ENCODE measurements around the gene FARP1. TPM values are rescaled to one million over a fixed set of nuclear protein-coding genes. Genes with fewer than 3 reads are reported as not detected.

FARP1 gene
- total and polyA plus RNA-seq, 3 experiments from 2014 or later, result 0.16 to 0.27 (median 0.26) TPM

DNA sequence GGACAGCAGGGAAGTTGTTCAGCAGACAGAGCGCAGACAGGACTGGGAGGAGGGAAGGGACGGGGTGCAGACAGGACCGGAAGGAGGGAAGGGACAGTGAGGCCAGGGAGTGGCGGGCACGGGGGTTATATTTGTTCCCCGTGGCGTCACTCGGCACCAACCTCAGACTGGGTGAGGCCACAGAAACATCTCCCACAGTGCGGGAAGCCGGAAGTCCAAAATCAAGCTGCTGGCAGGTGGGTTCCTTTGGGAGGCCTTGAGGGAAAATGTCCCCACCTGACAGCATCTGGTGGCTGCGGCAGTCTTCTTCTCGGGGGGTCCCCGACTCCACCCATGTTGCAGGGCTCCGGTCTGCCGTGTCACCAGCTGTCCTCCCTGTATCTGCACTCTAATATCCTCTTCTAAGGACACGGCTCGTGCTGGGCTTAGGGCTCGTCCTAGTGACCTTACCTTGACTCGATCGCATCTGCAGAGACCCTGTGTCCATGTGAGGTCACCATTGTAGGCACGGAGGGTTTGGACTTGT lies 301.0 kb downstream of the FARP1 start:
- peaks cover 0 to 1% of the 10 kb centered on the region in 2 donors for H3K27me3 Mint-ChIP-seq
- peak overlapping the region in 1 of 8 donors; percentile 95 for H3K27ac Mint-ChIP-seq
- no peak for DNase-seq
- POLR2A ChIA-PET, result no interaction called here
- CTCF ChIA-PET, result interaction anchor here (3.0 to 5.6 kb wide), 2 partner anchors 208 to 212 kb away, joined by 17 to 151 read pairs; no protein-coding TSS in a partner anchor
- Histone ChIP-seq H3K9me3 (ENCODE audit: low read length) (no peaks in the 10 kb centered on the region), H3K27ac (ENCODE audit: low read depth, low read length) (no peak overlapping the region), H3K27me3 (ENCODE audit: insufficient read depth, low read length, poor library complexity, severe bottlenecking) (no peaks in the 10 kb centered on the region), H3K4me3 (ENCODE audit: low read length) (no peak overlapping the region), H3K36me3 (ENCODE audit: insufficient read depth, low read length) (no peaks in the 10 kb centered on the region), H3K4me1 (ENCODE audit: insufficient read depth, low read length) (peaks cover 11% of the 10 kb centered on the region)
- H3K9me3 Mint-ChIP-seq, result no peaks in the 10 kb centered on the region
- peaks cover 0 to 20% (median 0%) of the 10 kb centered on the region in 3 donors for H3K36me3 Mint-ChIP-seq
- H3K4me1 Mint-ChIP-seq, result peaks cover 10 to 19% (median 13%) of the 10 kb centered on the region in 3 donors
- no peak overlapping the region for H3K4me3 Mint-ChIP-seq

DNA sequence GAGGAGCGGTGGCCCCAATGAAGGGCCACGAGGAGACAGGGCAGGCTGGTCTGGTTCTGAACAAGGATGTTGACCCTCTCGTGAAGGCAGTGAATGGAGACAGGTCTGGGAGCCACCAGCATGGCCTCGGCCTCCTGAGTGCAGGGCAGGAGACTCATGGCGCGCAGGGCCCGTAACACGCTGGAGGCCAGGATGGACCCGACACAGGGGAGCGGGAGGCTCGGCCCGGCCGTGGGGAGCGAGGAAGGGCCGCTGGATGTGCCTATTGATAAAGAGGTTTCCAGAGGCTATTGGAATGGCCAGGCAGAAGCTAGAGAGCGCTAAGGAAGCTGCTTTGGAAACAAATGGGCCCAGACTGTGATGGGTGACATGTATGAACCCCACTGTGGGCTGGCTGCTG lies 301.5 kb downstream of the FARP1 start:
- ChIA-PET CTCF (interaction anchor here (0.6 to 5.6 kb wide), 23 partner anchors 8 to 241 kb away, joined by 3 to 151 read pairs (median 9); no protein-coding TSS in a partner anchor), POLR2A (interaction anchor here (2.0 kb wide), 1 partner anchor 209 kb away, joined by 8 read pairs; no protein-coding TSS in a partner anchor)
- no peaks in the 10 kb centered on the region for H3K9me3 ChIP-seq (ENCODE audit: low read length)
- Mint-ChIP-seq H3K9me3 (no peaks in the 10 kb centered on the region), H3K4me3 (no peak overlapping the region), H3K4me1 (peaks cover 10 to 19% (median 13%) of the 10 kb centered on the region in 3 donors), H3K27ac (peak overlapping the region in 1 of 8 donors; percentile 43), H3K36me3 (peaks cover 0 to 24% (median 0%) of the 10 kb centered on the region in 3 donors), H3K27me3 (peaks cover 0 to 1% of the 10 kb centered on the region in 2 donors)
- no peak for DNase-seq
- H3K27me3 ChIP-seq (ENCODE audit: insufficient read depth, low read length, poor library complexity, severe bottlenecking), result no peaks in the 10 kb centered on the region
- H3K36me3 ChIP-seq (ENCODE audit: insufficient read depth, low read length), result no peaks in the 10 kb centered on the region
- peaks cover 11% of the 10 kb centered on the region for H3K4me1 ChIP-seq (ENCODE audit: insufficient read depth, low read length)
- no peak overlapping the region for H3K27ac ChIP-seq (ENCODE audit: low read depth, low read length)
- no peak overlapping the region for H3K4me3 ChIP-seq (ENCODE audit: low read length)

GRCh38 chr13:98445340-98446233 lies 302.7 kb downstream of the FARP1 start:
- Mint-ChIP-seq H3K27me3 (peaks cover 0 to 1% of the 10 kb centered on the region in 2 donors), H3K4me3 (peak overlapping the region; percentile 15 to 84 (median 73)), H3K36me3 (peaks cover 0 to 31% (median 0%) of the 10 kb centered on the region in 3 donors), H3K27ac (peak overlapping the region; percentile 74 to 91 (median 83)), H3K9me3 (no peaks in the 10 kb centered on the region), H3K4me1 (peaks cover 10 to 23% (median 13%) of the 10 kb centered on the region in 3 donors)
- no peaks in the 10 kb centered on the region for H3K9me3 ChIP-seq (ENCODE audit: low read length)
- H3K36me3 ChIP-seq (ENCODE audit: insufficient read depth, low read length), result no peaks in the 10 kb centered on the region
- peak; percentile 66 to 82 (median 73) for DNase-seq
- ChIA-PET POLR2A (interaction anchor here (2.0 kb wide), 1 partner anchor 208 kb away, joined by 8 read pairs; no protein-coding TSS in a partner anchor), CTCF (interaction anchor here (0.5 to 5.6 kb wide), 59 partner anchors 9 to 532 kb away, joined by 3 to 151 read pairs (median 4); partner anchors contain the start of gene DOCK9)
- H3K27me3 ChIP-seq (ENCODE audit: insufficient read depth, low read length, poor library complexity, severe bottlenecking), result no peaks in the 10 kb centered on the region
- H3K4me1 ChIP-seq (ENCODE audit: insufficient read depth, low read length), result peaks cover 11% of the 10 kb centered on the region
- H3K27ac ChIP-seq (ENCODE audit: low read depth, low read length), result no peak overlapping the region
- H3K4me3 ChIP-seq (ENCODE audit: low read length), result no peak overlapping the region

GRCh38 chr13:98446234-98446621 lies 303.3 kb downstream of the FARP1 start:
- H3K4me1 ChIP-seq (ENCODE audit: insufficient read depth, low read length), result peaks cover 11% of the 10 kb centered on the region
- no peak overlapping the region for H3K27ac ChIP-seq (ENCODE audit: low read depth, low read length)
- peaks cover 16 to 29% (median 19%) of the 10 kb centered on the region in 3 donors for H3K4me1 Mint-ChIP-seq
- no peaks in the 10 kb centered on the region for H3K27me3 ChIP-seq (ENCODE audit: insufficient read depth, low read length, poor library complexity, severe bottlenecking)
- H3K9me3 Mint-ChIP-seq, result no peaks in the 10 kb centered on the region
- H3K36me3 Mint-ChIP-seq, result peaks cover 0 to 37% (median 0%) of the 10 kb centered on the region in 3 donors
- H3K4me3 ChIP-seq (ENCODE audit: low read length), result no peak overlapping the region
- H3K4me3 Mint-ChIP-seq, result no peak overlapping the region
- H3K9me3 ChIP-seq (ENCODE audit: low read length), result no peaks in the 10 kb centered on the region
- ChIA-PET POLR2A (interaction anchor here (2.0 kb wide), 1 partner anchor 207 kb away, joined by 8 read pairs; no protein-coding TSS in a partner anchor), CTCF (interaction anchor here (0.9 to 5.6 kb wide), 19 partner anchors 11 to 228 kb away, joined by 3 to 151 read pairs (median 5); no protein-coding TSS in a partner anchor)
- H3K27me3 Mint-ChIP-seq, result peaks cover 0 to 1% of the 10 kb centered on the region in 2 donors
- H3K36me3 ChIP-seq (ENCODE audit: insufficient read depth, low read length), result no peaks in the 10 kb centered on the region
- DNase-seq, result no peak
- peak overlapping the region in 7 of 8 donors; percentile 14 to 90 (median 52) for H3K27ac Mint-ChIP-seq

DNA sequence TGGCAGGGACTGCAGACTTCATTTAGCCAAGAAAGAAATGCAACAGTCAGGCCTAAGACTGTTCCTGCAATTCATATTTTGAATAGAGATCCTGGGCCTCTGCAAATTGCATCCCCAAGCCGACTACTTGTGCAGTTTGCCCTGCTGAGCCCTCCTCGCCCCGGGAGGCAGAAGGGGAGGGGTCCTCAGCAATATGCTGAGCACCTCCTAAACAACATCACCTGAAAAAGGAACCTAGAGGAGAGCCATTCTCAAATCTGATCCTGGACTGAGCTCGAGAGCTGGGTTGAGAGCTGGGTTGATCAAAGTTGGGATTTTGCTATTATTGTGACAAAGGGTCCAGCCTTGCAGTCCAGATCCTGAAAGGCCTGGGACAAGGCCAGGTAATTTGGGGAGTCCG lies 304.2 kb downstream of the FARP1 start:
- ChIA-PET POLR2A (no interaction called here), CTCF (interaction anchor here (1.1 to 5.6 kb wide), 4 partner anchors 205 to 226 kb away, joined by 3 to 151 read pairs (median 13); no protein-coding TSS in a partner anchor)
- DNase-seq, result no peak

GRCh38 chr13:98447881-98448641 lies 305.2 kb downstream of the FARP1 start:
- Histone ChIP-seq H3K9me3 (ENCODE audit: low read length) (no peaks in the 10 kb centered on the region), H3K4me3 (ENCODE audit: low read length) (no peak overlapping the region), H3K27ac (ENCODE audit: low read depth, low read length) (no peak overlapping the region), H3K36me3 (ENCODE audit: insufficient read depth, low read length) (peaks cover 2% of the 10 kb centered on the region), H3K27me3 (ENCODE audit: insufficient read depth, low read length, poor library complexity, severe bottlenecking) (no peaks in the 10 kb centered on the region), H3K4me1 (ENCODE audit: insufficient read depth, low read length) (peaks cover 11% of the 10 kb centered on the region)
- Mint-ChIP-seq H3K9me3 (no peaks in the 10 kb centered on the region), H3K27ac (peak overlapping the region in 6 of 8 donors; percentile 6 to 82 (median 53)), H3K27me3 (no peaks in the 10 kb centered on the region), H3K4me3 (peak overlapping the region in 1 of 7 donors; percentile 63), H3K4me1 (peaks cover 28 to 36% (median 30%) of the 10 kb centered on the region in 3 donors), H3K36me3 (peaks cover 0 to 55% (median 9%) of the 10 kb centered on the region in 3 donors)
- CTCF ChIA-PET, result interaction anchor here (0.7 to 5.6 kb wide), 3 partner anchors 9 to 225 kb away, joined by 3 to 151 read pairs (median 3); no protein-coding TSS in a partner anchor
- DNase-seq, result no peak
- POLR2A ChIA-PET, result no interaction called here

More for the DNA sequence above, 304.2 kb downstream of the FARP1 start:
- peaks cover 0 to 46% (median 3%) of the 10 kb centered on the region in 3 donors for H3K36me3 Mint-ChIP-seq
- H3K4me3 Mint-ChIP-seq, result peak overlapping the region in 1 of 7 donors; percentile 13
- H3K36me3 ChIP-seq (ENCODE audit: insufficient read depth, low read length), result no peaks in the 10 kb centered on the region
- H3K9me3 Mint-ChIP-seq, result no peaks in the 10 kb centered on the region
- H3K9me3 ChIP-seq (ENCODE audit: low read length), result no peaks in the 10 kb centered on the region
- H3K27ac ChIP-seq (ENCODE audit: low read depth, low read length), result no peak overlapping the region
- peak overlapping the region in 7 of 8 donors; percentile 18 to 84 (median 57) for H3K27ac Mint-ChIP-seq
- peaks cover 26 to 36% (median 27%) of the 10 kb centered on the region in 3 donors for H3K4me1 Mint-ChIP-seq
- peaks cover 0 to 1% of the 10 kb centered on the region in 2 donors for H3K27me3 Mint-ChIP-seq
- peaks cover 11% of the 10 kb centered on the region for H3K4me1 ChIP-seq (ENCODE audit: insufficient read depth, low read length)
- H3K27me3 ChIP-seq (ENCODE audit: insufficient read depth, low read length, poor library complexity, severe bottlenecking), result no peaks in the 10 kb centered on the region
- no peak overlapping the region for H3K4me3 ChIP-seq (ENCODE audit: low read length)

GRCh38 chr13:98448642-98448928 lies 305.7 kb downstream of the FARP1 start:
- Histone ChIP-seq H3K36me3 (ENCODE audit: insufficient read depth, low read length) (peaks cover 7% of the 10 kb centered on the region), H3K27me3 (ENCODE audit: insufficient read depth, low read length, poor library complexity, severe bottlenecking) (no peaks in the 10 kb centered on the region), H3K4me1 (ENCODE audit: insufficient read depth, low read length) (peaks cover 11% of the 10 kb centered on the region), H3K27ac (ENCODE audit: low read depth, low read length) (no peak overlapping the region), H3K4me3 (ENCODE audit: low read length) (no peak overlapping the region), H3K9me3 (ENCODE audit: low read length) (no peaks in the 10 kb centered on the region)
- Mint-ChIP-seq H3K4me1 (peaks cover 28 to 36% (median 30%) of the 10 kb centered on the region in 3 donors), H3K9me3 (no peaks in the 10 kb centered on the region), H3K36me3 (peaks cover 0 to 60% (median 10%) of the 10 kb centered on the region in 3 donors), H3K27ac (peak overlapping the region in 6 of 8 donors; percentile 22 to 82 (median 41)), H3K27me3 (no peaks in the 10 kb centered on the region), H3K4me3 (no peak overlapping the region)
- POLR2A ChIA-PET, result no interaction called here
- CTCF ChIA-PET, result interaction anchor here (0.7 to 5.6 kb wide), 2 partner anchors 9 to 203 kb away, joined by 3 to 151 read pairs; no protein-coding TSS in a partner anchor
- no peak for DNase-seq

All from CD8-positive, alpha-beta memory T cell (primary cell).